ENCODE data around the gene ABCC1.
A peak's percentile ranks its signal among the peaks of the same experiment; 100 is the strongest.
"Not testable (repeated sequence)": the region's sequence is repeated elsewhere in the genome, so short reads cannot be mapped to it uniquely, and the experiment has no call there.

The ABCC1 gene

GRCh38 chr16:16143038-16143763, 193.8 kb downstream of the ABCC1 start:
- DNase-seq, result peak; percentile 42 to 69 (median 56)

DNA sequence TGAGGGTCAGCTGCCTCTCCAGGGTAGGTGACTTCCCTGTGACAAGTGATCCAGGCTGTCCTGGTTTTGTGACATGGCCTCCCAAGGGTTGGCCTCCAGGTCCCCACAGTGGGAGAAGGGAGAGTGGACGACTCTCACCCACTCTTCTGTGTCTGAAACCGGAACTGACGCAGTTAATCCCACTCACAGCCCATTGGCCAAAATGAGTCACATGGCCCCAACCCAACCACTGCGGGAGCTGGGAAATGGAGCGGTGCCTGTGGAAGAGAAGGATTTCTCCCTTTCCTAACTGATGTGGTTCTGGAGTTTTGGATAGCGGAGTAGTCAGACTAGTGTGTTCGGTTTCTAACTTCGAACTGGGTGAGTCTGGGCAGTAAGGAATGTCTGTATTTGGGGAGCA, 194.5 kb downstream of the ABCC1 start:
- DNase-seq, result no peak

- no peak for DNase-seq
Measured at GRCh38 chr16:16144416-16144815, 195.0 kb downstream of the ABCC1 start.

DNA sequence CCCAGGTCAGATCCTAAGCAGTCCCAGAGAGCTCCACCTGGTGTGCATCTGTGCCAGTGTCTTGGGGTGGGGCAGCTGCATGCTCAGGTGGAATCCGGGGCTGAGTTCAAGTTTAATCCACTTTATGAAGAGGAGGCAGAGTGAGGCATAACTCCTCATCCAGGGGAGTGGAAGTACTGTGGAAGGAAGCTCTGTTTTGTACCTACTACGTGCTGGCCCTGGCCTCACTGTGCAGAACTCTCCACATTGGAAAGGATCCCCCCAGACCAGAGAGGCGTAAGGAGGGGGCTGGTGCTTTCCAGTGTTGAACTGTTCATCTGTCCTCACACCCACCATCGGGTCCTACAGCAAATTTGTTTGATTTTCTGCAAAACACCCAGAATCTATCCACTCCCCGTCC, 195.9 kb downstream of the ABCC1 start:
- DNase-seq, result no peak

DNA sequence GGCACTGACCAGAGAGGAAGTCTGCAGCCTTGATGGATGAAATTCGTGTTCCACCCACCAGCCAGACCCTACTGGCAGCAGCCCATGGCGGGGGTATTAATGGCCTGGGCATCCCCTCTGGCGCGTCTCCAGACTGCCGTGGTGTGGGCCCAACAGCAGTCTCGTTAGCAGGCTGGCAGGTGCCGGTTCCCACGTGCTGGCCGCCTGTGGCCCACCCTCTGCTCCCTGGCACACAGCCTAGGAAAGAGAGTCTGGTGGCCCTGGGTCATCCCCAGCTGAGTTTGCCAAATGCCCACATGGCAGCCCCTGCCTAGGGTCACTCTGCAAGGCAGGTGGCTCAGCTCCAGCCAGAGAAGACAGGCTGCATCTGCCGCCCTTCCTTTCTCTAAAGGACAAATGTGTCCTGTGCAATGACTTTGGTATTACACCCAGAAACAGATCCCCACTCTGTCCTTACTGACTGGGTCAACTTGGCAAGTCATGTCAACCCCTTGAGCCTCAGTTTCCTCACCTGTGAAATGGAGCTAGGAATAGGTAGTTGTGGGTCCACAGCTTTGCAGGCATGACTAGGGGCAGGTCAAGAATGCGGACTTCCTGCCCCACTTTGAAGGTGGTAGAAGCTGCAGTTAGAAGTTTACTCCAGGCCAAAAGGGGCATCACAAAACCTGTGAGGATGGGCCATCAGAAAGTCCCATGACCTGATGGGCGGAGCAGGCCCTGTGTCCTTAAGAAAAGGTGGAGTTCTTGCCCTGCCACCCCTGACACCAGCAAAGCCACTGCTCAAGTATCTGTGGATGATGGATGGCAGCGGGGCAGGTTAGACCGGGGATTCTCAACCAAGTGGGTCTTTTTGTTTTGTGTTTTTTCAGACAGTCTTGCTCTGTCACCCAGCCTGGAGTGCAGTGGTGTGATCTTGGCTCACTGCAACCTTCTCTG, 197.2 kb downstream of the ABCC1 start:
- DNase-seq, result no peak

- DNase-seq, result no peak
Measured at GRCh38 chr16:16147316-16147999, 198.0 kb downstream of the ABCC1 start.

DNA sequence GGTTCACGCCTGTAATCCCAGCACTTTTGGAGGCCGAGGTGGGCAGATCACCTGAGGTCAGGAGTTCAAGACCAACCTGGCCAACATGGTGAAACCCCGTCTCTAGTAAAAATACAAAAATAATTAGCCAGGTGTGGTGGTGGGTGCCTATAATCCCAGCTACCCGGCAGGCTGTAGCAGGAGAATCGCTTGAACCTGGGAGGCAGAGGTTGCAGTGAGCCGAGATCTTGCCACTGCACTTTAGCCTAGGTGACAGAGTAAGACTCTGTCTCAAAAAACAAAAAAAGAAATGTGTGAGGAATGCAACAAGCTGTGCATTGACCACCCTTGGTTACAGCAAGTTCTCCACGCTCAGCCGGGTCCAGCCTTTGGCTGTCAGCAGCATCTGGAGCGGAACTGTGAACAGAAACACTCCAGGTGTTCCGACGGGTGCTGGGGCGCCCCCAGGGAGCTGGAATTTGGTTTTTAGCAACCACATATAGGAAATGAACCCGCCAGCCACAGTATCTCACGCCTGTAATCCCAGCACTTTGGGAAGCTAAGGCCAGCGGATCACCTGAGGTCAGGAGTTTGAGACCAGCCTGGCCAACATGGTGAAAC, 198.7 kb downstream of the ABCC1 start:
- DNase-seq, result not testable (repeated sequence)

DNA sequence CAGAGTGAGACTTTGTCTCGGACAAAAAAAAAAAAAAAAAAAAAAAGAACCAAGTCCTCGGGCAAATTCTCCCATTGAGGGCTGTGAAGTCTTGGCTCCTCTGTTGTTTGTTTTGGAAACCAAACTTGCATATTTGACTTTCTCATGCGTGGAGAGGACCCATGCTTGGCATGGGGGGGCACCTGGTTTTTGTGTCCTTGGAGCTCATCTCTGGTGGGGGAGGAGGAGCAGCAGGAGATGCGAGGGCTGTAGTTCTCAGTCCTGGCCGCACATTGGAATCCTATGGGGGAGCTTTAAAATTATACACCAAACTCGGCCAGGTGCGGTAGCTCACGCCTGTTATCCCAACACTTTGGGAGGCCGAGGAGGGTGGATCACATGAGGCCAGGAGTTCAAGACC, 199.3 kb downstream of the ABCC1 start:
- DNase-seq, result no peak

DNA sequence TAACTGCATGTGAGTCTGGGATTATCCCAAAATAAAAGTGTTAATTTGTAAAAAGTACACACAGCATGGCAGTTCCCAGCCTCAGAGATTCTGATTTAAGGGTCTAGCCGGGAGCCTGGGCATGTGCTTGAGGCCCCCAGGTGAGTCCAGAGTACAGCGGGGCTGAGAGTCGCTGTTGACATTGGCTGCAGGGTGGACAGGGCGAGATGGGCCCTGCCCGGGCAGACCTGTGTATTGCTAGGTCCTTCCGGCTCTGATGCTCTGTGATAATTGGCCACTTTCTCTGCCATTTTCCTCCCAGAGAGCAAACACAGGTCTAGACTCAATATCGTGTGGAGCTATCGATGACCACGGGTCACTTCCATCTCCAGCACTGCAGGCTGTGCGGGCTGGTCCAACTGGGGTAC, 200.3 kb downstream of the ABCC1 start:
- DNase-seq, result no peak

GRCh38 chr16:16150117-16150877, 200.9 kb downstream of the ABCC1 start:
- no peak for DNase-seq

- no peak for DNase-seq
Measured at GRCh38 chr16:16150878-16151152, 201.4 kb downstream of the ABCC1 start.

GRCh38 chr16:16151315-16151714, 201.9 kb downstream of the ABCC1 start:
- DNase-seq, result no peak

- not testable (repeated sequence) for DNase-seq
Measured at GRCh38 chr16:16153000-16153399, 203.6 kb downstream of the ABCC1 start.

- DNase-seq, result no peak
Measured at GRCh38 chr16:16154281-16154951, 205.0 kb downstream of the ABCC1 start.

DNA sequence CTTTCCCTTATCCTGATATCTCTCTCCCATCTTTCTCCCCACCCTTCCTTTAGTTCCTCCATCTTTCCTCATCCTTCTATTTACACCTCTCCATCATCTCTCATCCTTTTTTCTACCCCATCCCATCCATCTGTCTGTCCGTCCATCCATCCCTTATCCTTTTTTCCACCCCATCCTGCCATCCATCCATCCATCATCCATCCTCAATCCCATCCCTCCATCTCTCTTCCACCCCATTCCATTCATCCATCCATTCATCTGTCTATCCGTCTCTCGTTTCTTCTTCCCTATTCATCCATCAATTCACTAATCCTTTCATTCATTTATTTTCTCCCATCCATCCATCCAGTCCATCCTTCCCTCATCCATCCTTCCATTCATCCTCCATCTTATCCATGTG, 205.8 kb downstream of the ABCC1 start:
- no peak for DNase-seq

- no peak for DNase-seq
Measured at GRCh38 chr16:16157166-16157565, 207.8 kb downstream of the ABCC1 start.

- no peak for DNase-seq
Measured at GRCh38 chr16:16158082-16158658, 208.8 kb downstream of the ABCC1 start.

GRCh38 chr16:16158741-16159374, 209.4 kb downstream of the ABCC1 start:
- no peak for DNase-seq

DNA sequence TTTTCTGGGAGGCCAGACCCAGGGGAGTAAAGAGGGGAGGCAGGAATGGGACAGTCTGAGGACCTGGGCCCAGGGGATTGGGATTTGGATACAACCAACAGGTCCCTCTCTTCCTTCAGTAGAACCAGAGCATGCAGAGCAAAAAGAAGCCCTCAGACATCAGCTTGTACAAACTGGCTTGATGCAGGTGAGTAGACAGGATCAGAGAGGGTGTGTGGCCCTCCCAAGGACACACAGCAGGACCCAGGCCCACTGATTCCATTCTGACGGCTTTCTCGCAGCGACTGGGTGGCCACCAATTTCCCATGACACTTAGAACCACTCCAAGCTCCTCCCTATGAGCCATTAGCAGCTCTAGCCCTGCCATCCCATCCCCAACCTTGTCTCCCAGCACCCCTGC, 210.2 kb downstream of the ABCC1 start:
- no peak for DNase-seq

- DNase-seq, result no peak
Measured at GRCh38 chr16:16161319-16161718, 211.9 kb downstream of the ABCC1 start.

DNA sequence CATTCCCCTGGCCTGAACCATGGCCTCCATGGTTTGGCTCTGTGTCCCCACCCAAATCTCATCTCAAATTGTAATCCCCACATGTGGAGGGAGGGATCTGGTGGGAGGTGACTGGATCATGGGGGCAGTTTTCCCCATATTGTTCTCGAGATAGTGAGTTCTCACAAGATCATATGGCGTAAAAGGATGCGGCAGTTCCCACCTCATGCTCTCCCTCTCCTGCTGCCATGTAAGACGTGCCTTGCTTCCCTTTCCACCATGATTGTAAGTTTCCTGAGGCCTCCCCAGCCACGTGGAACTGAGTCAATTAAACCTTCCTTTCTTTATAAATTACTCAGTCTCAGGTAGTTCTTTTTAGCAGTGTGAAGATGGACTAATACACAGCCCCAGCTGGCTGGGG, 212.4 kb downstream of the ABCC1 start:
- DNase-seq, result not testable (repeated sequence)
